ENCODE measurements around the gene RAB37.
A peak's percentile ranks its signal among the peaks of the same experiment; 100 is the strongest.

Gene RAB37

DNA sequence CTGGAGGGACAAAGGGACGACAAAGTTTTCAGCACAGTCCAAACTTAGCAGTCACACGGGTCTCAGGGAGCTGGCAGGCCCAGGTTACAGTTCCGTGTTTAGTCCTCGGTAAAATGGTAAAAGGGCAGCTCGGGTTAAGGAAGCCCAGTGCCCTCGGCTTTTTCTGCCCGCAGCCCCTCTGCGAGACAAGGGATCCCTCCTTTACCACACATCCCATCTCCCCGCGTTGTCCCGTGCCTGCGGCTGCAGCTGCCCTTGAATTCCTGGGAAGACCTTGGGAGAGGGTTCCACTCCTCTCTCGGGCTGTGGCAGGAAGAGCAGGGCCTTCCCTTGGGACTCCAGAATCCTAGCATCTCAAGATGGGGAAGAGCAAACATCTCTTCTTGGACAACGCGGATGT, 7.2 kb upstream of the RAB37 start:
- Histone ChIP-seq H3K4me3 (ENCODE audit: low read depth, low read length) (no peak overlapping the region), H3K4ac (ENCODE audit: low read depth, low read length) (no peak overlapping the region), H3K4me1 (ENCODE audit: control insufficient read depth in 1 of 2, insufficient read depth in 2 of 2, low read length in 2 of 2) (no peaks in the 10 kb centered on the region), H3K9ac (ENCODE audit: low read length) (no peak overlapping the region), H3K27me3 (ENCODE audit: insufficient read depth, low read length) (no peaks in the 10 kb centered on the region), H4K91ac (ENCODE audit: low read depth, low read length) (no peak overlapping the region), H2AK5ac (ENCODE audit: low read length) (no peak overlapping the region), H3K27ac (ENCODE audit: low read depth, low read length) (no peak overlapping the region), H2BK5ac (ENCODE audit: low read depth, low read length, poor library complexity) (no peak overlapping the region), H4K12ac (ENCODE audit: low read depth, low read length) (no peak overlapping the region), H3K79me2 (ENCODE audit: control insufficient read depth, insufficient read depth, low read length, poor library complexity) (no peaks in the 10 kb centered on the region), H3K18ac (ENCODE audit: low read length) (no peak overlapping the region), H2BK120ac (ENCODE audit: insufficient read depth, low read length, poor library complexity) (no peak overlapping the region), H2BK12ac (ENCODE audit: low read length) (no peak overlapping the region), H3K14ac (ENCODE audit: low read length) (no peak overlapping the region), H3K9me3 (ENCODE audit: insufficient read depth, low read depth, low read length) (peaks cover 7% of the 10 kb centered on the region), H3K23ac (ENCODE audit: low read length) (no peak overlapping the region), H4K8ac (ENCODE audit: low read depth, low read length) (no peak overlapping the region), H2AFZ (ENCODE audit: insufficient read depth, low read length, poor library complexity) (no peak overlapping the region), H3K4me2 (ENCODE audit: low read length) (no peak overlapping the region), H3K36me3 (ENCODE audit: control insufficient read depth in 1 of 2, insufficient read depth in 2 of 2, low read length in 2 of 2) (no peaks in the 10 kb centered on the region), H3K79me1 (ENCODE audit: low read length) (no peaks in the 10 kb centered on the region)
- no peak for DNase-seq
- no CpG with 5 or more reads among the region's 15 CpGs for WGBS (ENCODE audit: extremely low coverage, insufficient coverage, insufficient read length)

GRCh38 chr17:74730491-74731346, 6.3 kb upstream of the RAB37 start:
- Histone ChIP-seq H2BK12ac (ENCODE audit: low read length) (no peak overlapping the region), H3K27me3 (ENCODE audit: insufficient read depth, low read length) (peaks cover 3% of the 10 kb centered on the region), H3K9me3 (ENCODE audit: insufficient read depth, low read depth, low read length) (peaks cover 7% of the 10 kb centered on the region), H3K4me2 (ENCODE audit: low read length) (no peak overlapping the region), H3K36me3 (ENCODE audit: control insufficient read depth in 1 of 2, insufficient read depth in 2 of 2, low read length in 2 of 2) (no peaks in the 10 kb centered on the region), H3K4me1 (ENCODE audit: control insufficient read depth in 1 of 2, insufficient read depth in 2 of 2, low read length in 2 of 2) (no peaks in the 10 kb centered on the region), H3K79me2 (ENCODE audit: control insufficient read depth, insufficient read depth, low read length, poor library complexity) (no peaks in the 10 kb centered on the region), H3K27ac (ENCODE audit: low read depth, low read length) (no peak overlapping the region), H3K18ac (ENCODE audit: low read length) (no peak overlapping the region), H3K14ac (ENCODE audit: low read length) (no peak overlapping the region), H2AFZ (ENCODE audit: insufficient read depth, low read length, poor library complexity) (no peak overlapping the region), H4K12ac (ENCODE audit: low read depth, low read length) (no peak overlapping the region), H3K79me1 (ENCODE audit: low read length) (no peaks in the 10 kb centered on the region), H2BK120ac (ENCODE audit: insufficient read depth, low read length, poor library complexity) (no peak overlapping the region), H2BK5ac (ENCODE audit: low read depth, low read length, poor library complexity) (no peak overlapping the region), H4K8ac (ENCODE audit: low read depth, low read length) (no peak overlapping the region), H3K9ac (ENCODE audit: low read length) (no peak overlapping the region), H3K23ac (ENCODE audit: low read length) (no peak overlapping the region), H2AK5ac (ENCODE audit: low read length) (no peak overlapping the region), H3K4me3 (ENCODE audit: low read depth, low read length) (no peak overlapping the region), H3K4ac (ENCODE audit: low read depth, low read length) (no peak overlapping the region), H4K91ac (ENCODE audit: low read depth, low read length) (no peak overlapping the region)
- WGBS (ENCODE audit: extremely low coverage, insufficient coverage, insufficient read length) = no CpG with 5 or more reads among the region's 16 CpGs
- no peak for DNase-seq

DNA sequence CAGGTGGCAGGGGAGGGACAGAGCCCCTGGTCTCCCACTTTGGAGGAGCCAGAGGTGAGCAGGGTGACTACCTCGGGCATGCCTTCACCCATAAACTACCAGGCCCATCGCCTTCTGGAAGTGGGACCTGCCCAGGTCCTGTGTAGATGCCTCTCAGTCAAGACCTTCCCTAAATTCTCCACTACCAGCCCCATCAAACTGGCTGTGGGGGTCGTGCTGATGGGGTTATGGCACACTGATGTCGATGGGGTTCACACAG, 5.8 kb upstream of the RAB37 start:
- Histone ChIP-seq H3K79me1 (ENCODE audit: low read length) (no peaks in the 10 kb centered on the region), H3K27me3 (ENCODE audit: insufficient read depth, low read length) (peaks cover 6% of the 10 kb centered on the region), H3K4ac (ENCODE audit: low read depth, low read length) (no peak overlapping the region), H2AFZ (ENCODE audit: insufficient read depth, low read length, poor library complexity) (no peak overlapping the region), H2BK12ac (ENCODE audit: low read length) (no peak overlapping the region), H3K9me3 (ENCODE audit: insufficient read depth, low read depth, low read length) (peaks cover 7% of the 10 kb centered on the region), H3K4me2 (ENCODE audit: low read length) (no peak overlapping the region), H3K23ac (ENCODE audit: low read length) (no peak overlapping the region), H3K18ac (ENCODE audit: low read length) (no peak overlapping the region), H3K27ac (ENCODE audit: low read depth, low read length) (no peak overlapping the region), H4K91ac (ENCODE audit: low read depth, low read length) (no peak overlapping the region), H2BK120ac (ENCODE audit: insufficient read depth, low read length, poor library complexity) (no peak overlapping the region), H3K4me1 (ENCODE audit: control insufficient read depth in 1 of 2, insufficient read depth in 2 of 2, low read length in 2 of 2) (no peaks in the 10 kb centered on the region), H3K14ac (ENCODE audit: low read length) (no peak overlapping the region), H4K12ac (ENCODE audit: low read depth, low read length) (no peak overlapping the region), H3K36me3 (ENCODE audit: control insufficient read depth in 1 of 2, insufficient read depth in 2 of 2, low read length in 2 of 2) (no peaks in the 10 kb centered on the region), H3K9ac (ENCODE audit: low read length) (no peak overlapping the region), H4K8ac (ENCODE audit: low read depth, low read length) (no peak overlapping the region), H2BK5ac (ENCODE audit: low read depth, low read length, poor library complexity) (no peak overlapping the region), H2AK5ac (ENCODE audit: low read length) (no peak overlapping the region), H3K79me2 (ENCODE audit: control insufficient read depth, insufficient read depth, low read length, poor library complexity) (no peaks in the 10 kb centered on the region), H3K4me3 (ENCODE audit: low read depth, low read length) (no peak overlapping the region)
- no peak for DNase-seq
- no CpG with 5 or more reads among the region's 4 CpGs for WGBS (ENCODE audit: extremely low coverage, insufficient coverage, insufficient read length)

- no peak overlapping the region for H3K4ac ChIP-seq (ENCODE audit: low read depth, low read length)
- no peak overlapping the region for H3K9ac ChIP-seq (ENCODE audit: low read length)
- H3K36me3 ChIP-seq (ENCODE audit: control insufficient read depth in 1 of 2, insufficient read depth in 2 of 2, low read length in 2 of 2) = no peaks in the 10 kb centered on the region
- no peak overlapping the region for H3K4me3 ChIP-seq (ENCODE audit: low read depth, low read length)
- H3K23ac ChIP-seq (ENCODE audit: low read length) = peak overlapping the region; percentile 55
- H4K91ac ChIP-seq (ENCODE audit: low read depth, low read length) = no peak overlapping the region
- DNase-seq = no peak
- H2BK5ac ChIP-seq (ENCODE audit: low read depth, low read length, poor library complexity) = no peak overlapping the region
- no peak overlapping the region for H2AFZ ChIP-seq (ENCODE audit: insufficient read depth, low read length, poor library complexity)
- no peaks in the 10 kb centered on the region for H3K79me1 ChIP-seq (ENCODE audit: low read length)
- H3K79me2 ChIP-seq (ENCODE audit: control insufficient read depth, insufficient read depth, low read length, poor library complexity) = no peaks in the 10 kb centered on the region
- WGBS (ENCODE audit: extremely low coverage, insufficient coverage, insufficient read length) = over 99% methylated on average over 4 of the region's 12 CpGs
- peaks cover 15% of the 10 kb centered on the region for H3K27me3 ChIP-seq (ENCODE audit: insufficient read depth, low read length)
- no peak overlapping the region for H3K27ac ChIP-seq (ENCODE audit: low read depth, low read length)
- H4K8ac ChIP-seq (ENCODE audit: low read depth, low read length) = no peak overlapping the region
- H3K18ac ChIP-seq (ENCODE audit: low read length) = no peak overlapping the region
- no peak overlapping the region for H3K4me2 ChIP-seq (ENCODE audit: low read length)
- H2BK120ac ChIP-seq (ENCODE audit: insufficient read depth, low read length, poor library complexity) = no peak overlapping the region
- peaks cover 7% of the 10 kb centered on the region for H3K9me3 ChIP-seq (ENCODE audit: insufficient read depth, low read depth, low read length)
- peaks cover 5% of the 10 kb centered on the region in 2 experiments for H3K4me1 ChIP-seq (ENCODE audit: control insufficient read depth in 1 of 2, insufficient read depth in 2 of 2, low read length in 2 of 2)
- no peak overlapping the region for H2AK5ac ChIP-seq (ENCODE audit: low read length)
- H4K12ac ChIP-seq (ENCODE audit: low read depth, low read length) = no peak overlapping the region
- no peak overlapping the region for H3K14ac ChIP-seq (ENCODE audit: low read length)
- no peak overlapping the region for H2BK12ac ChIP-seq (ENCODE audit: low read length)
These were observed 4.8 kb upstream of the RAB37 start for GRCh38 chr17:74732042-74732867.
